Activated naive CD4-positive, alpha-beta T cell treated with anti-CD3 and anti-CD28 coated beads for 36 hours (primary cell): ENCODE measurements around the gene TRIM45. TPM values are rescaled to one million over a fixed set of nuclear protein-coding genes. Genes with fewer than 3 reads are reported as not detected.

Source experiments
- CTCF ChIA-PET: fragments of 350-600 bp; sonication (Branson Sonifier 250); formaldehyde crosslinking; loops from one replicate; lab custom pipeline; 2021; ENCODE audit warnings: antibody characterized with exemption; lab: Charles Lee
- DNase-seq: peaks from one replicate; pipeline ENCODE4 v3.0.0-alpha.2; 2020
- H3K27ac Mint-ChIP-seq: one replicate; pipeline ENCODE4 v1.8.0; 2021; ENCODE audit warnings: mild to moderate bottlenecking, mixed read lengths
- H3K27me3 Mint-ChIP-seq: one replicate; pipeline ENCODE4 v1.8.0; 2021; ENCODE audit warnings: low read depth, mixed read lengths
- H3K36me3 Mint-ChIP-seq: one replicate; pipeline ENCODE4 v1.8.0; 2021; ENCODE audit warnings: low read depth, mixed read lengths
- H3K4me1 Mint-ChIP-seq: one replicate; pipeline ENCODE4 v1.8.0; 2021; ENCODE audit warnings: low read depth, mixed read lengths
- H3K4me3 Mint-ChIP-seq: one replicate; pipeline ENCODE4 v1.8.0; 2021; ENCODE audit warnings: mild to moderate bottlenecking, moderate library complexity, mixed read lengths
- H3K9me3 Mint-ChIP-seq: one replicate; pipeline ENCODE4 v1.8.0; 2021; ENCODE audit warnings: mixed read lengths
- intact Hi-C: fragments of 100-400 bp; cut with micrococcal nuclease; formaldehyde crosslinking; loops from one replicate; pipeline ENCODE4 v1.15.1; 2023
- total RNA-seq, 2 experiments: library from RNA; stranded (reverse); gene quantifications; one replicate each; pipeline ENCODE4 v1.2.3, GENCODE V29; 2021

The TRIM45 gene
- total RNA-seq, 2 experiments from 2014 or later, result 0.17 TPM

DNA sequence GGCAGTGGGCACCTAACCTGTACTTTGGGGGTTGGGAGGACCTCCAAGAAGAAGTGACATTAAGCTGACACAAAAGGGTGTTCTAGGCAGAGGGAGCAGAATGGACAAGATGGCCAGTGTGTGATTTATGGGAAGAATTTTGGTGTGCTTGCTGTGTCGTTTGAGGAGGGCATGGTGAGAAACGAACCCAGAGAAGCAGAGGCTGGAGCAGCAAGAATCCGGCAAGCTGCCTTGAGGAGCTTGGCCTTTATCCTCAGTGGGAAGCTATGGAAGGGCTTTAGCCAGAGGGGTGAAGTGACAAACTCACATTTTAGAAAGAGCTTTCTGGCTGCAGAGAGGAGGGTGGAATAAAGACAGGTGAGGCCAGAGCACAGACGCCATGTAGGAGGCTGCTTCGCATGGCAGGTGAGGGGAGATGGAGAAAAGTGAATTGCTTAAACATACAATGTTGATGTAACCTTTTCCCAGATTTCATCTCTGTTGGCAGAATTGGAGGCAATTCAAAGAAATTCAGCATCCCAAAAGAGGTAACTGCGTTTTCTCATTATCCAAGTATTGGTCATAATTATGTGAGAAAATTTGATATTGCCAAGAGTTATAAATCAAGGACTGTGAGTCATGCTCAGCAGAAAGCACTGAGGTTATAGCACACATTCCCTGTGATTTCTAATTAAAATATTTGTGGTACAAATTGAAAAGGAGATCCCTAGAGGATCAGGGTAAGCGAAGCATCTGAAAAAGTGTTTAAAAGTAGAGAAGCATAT, 26.5 kb downstream of the TRIM45 start:
- intact Hi-C loops, result loop anchor here (1.0 kb wide), 3 partner anchors 18 to 33 kb away; no protein-coding TSS in a partner anchor
- no peaks in the 10 kb centered on the region for H3K27me3 Mint-ChIP-seq
- no peak overlapping the region for H3K4me3 Mint-ChIP-seq
- DNase-seq, result no peak
- H3K27ac Mint-ChIP-seq, result no peak overlapping the region
- CTCF ChIA-PET, result interaction anchor here (1.0 to 3.3 kb wide), 9 partner anchors 8 to 521 kb away, joined by 3 to 20 read pairs (median 12); partner anchors contain the start of gene TTF2
- peaks cover 20% of the 10 kb centered on the region for H3K4me1 Mint-ChIP-seq
- peaks cover 74% of the 10 kb centered on the region for H3K36me3 Mint-ChIP-seq
- H3K9me3 Mint-ChIP-seq, result no peaks in the 10 kb centered on the region

DNA sequence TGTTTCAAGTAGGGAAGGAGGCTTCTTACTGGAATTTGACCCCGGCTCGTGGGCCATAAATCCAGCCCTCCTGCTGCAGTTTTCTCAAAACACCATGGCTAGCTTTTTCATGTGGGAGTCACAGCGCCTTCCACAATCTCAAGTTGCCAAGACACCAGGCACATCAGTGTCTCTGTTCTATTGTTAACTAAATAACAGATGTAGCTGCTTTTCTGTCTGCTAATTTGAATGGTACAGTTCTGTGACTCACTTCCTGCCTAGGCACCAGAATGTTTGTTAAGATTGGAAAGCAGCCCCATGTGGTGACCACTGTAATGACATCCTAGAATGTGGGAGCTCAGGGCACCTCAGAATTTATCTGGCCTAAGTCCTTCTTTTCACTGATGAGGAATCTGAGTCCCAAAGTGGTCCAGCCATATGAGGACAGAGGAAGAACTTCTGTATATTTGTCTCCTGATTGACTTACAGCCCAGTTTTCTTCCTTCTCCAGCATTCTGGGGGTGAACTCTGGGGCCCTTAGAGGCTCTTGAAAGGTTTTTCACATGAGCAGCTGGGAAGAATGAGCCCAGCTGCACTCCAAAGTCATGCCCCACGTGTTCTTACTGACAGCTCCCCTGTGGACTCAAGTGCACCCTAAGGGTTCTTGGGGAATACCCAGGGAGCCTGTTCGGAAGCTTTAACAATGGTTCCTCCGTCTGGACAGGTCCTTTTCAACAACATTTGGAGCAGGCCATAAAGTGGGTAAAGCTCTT, 27.5 kb downstream of the TRIM45 start:
- intact Hi-C loops, result loop anchor here (1.0 kb wide), 4 partner anchors 11 to 32 kb away; no protein-coding TSS in a partner anchor

DNA sequence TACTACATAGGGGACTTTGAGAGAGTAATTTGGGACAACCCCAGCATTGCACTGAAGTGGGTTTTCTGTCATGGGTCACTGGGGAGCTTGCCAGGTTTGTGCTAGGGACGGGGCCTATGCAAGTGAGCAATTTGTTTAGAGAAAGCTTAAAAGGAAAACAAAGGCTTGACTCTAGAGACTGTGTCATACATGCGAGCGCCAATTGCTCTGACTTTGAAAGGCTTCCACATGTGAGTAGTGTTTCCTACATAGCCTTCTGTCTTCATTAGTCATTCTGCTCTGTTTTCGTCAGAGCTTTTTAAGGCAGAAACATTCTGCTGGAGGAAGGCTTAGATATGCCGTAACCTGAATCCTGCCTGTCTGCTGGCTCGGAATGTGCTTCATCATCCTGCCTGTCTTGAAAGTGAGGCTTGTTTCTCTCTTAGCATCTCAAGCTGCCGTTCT, 28.4 kb downstream of the TRIM45 start:
- H3K4me1 Mint-ChIP-seq, result peaks cover 20% of the 10 kb centered on the region
- peak; percentile 67 for DNase-seq
- intact Hi-C loops, result loop anchor here (1.0 kb wide), 1 partner anchor 10 kb away; no protein-coding TSS in a partner anchor

More for the DNA sequence above, 27.5 kb downstream of the TRIM45 start:
- H3K36me3 Mint-ChIP-seq, result peaks cover 70% of the 10 kb centered on the region
- no peak overlapping the region for H3K4me3 Mint-ChIP-seq
- CTCF ChIA-PET, result interaction anchor here (0.8 to 3.3 kb wide), 12 partner anchors 9 to 520 kb away, joined by 3 to 20 read pairs (median 8); partner anchors contain the start of gene TTF2
- no peak overlapping the region for H3K27ac Mint-ChIP-seq
- H3K4me1 Mint-ChIP-seq, result peaks cover 20% of the 10 kb centered on the region
- no peaks in the 10 kb centered on the region for H3K27me3 Mint-ChIP-seq
- H3K9me3 Mint-ChIP-seq, result no peaks in the 10 kb centered on the region
- peak; percentile 68 for DNase-seq

DNA sequence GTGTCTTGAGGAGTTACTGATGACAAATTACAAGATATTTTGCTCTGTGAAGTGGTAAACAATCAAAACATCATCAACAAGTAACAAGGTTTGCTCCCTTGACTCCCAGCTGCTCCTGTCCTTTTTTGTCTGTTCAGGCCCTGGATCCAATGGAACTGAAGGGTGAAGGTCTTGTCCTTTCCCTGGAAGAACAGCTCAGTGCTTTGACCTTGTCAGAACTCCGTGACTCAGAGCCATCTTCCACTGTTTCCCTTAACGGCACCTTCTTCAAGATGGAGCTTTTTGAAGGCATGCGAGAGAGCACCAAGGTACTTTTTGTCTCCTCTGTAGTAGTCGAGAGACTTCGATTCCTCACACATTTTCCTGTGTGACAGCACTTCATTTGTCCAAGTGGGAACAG, 29.0 kb downstream of the TRIM45 start:
- H3K27ac Mint-ChIP-seq, result no peak overlapping the region
- no peaks in the 10 kb centered on the region for H3K9me3 Mint-ChIP-seq
- CTCF ChIA-PET, result interaction anchor here (0.9 to 3.2 kb wide), 5 partner anchors 11 to 89 kb away, joined by 3 to 20 read pairs (median 12); partner anchors contain the start of gene TTF2
- peaks cover 68% of the 10 kb centered on the region for H3K36me3 Mint-ChIP-seq
- no peak for DNase-seq
- intact Hi-C loops, result no loop called here
- peaks cover 20% of the 10 kb centered on the region for H3K4me1 Mint-ChIP-seq
- H3K27me3 Mint-ChIP-seq, result no peaks in the 10 kb centered on the region
- H3K4me3 Mint-ChIP-seq, result no peak overlapping the region

More for the DNA sequence above, 28.4 kb downstream of the TRIM45 start:
- CTCF ChIA-PET, result interaction anchor here (0.8 to 3.3 kb wide), 9 partner anchors 11 to 368 kb away, joined by 3 to 20 read pairs (median 12); partner anchors contain the start of gene TTF2
- peaks cover 71% of the 10 kb centered on the region for H3K36me3 Mint-ChIP-seq
- no peak overlapping the region for H3K4me3 Mint-ChIP-seq
- H3K9me3 Mint-ChIP-seq, result no peaks in the 10 kb centered on the region
- no peaks in the 10 kb centered on the region for H3K27me3 Mint-ChIP-seq
- no peak overlapping the region for H3K27ac Mint-ChIP-seq

DNA sequence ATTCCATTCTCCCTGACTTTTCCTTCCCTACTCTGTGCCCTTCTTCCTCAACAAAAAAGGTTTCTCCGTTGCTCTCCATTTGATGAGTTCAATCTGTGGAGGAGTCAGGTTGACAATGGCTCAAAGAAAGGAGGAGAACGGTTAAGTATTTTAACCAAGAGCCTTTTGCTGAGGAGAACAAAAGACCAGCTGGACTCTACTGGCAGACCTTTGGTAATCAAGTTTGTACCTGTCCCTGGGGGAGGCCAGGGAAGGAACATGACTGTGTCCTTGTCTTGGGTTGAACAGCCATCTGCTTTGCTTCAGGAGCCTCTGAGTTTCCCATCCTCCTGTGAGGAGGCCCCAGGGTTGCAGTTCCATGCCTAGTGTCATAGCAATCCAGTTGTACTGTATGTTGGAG, 31.6 kb downstream of the TRIM45 start:
- H3K9me3 Mint-ChIP-seq, result no peaks in the 10 kb centered on the region
- DNase-seq, result no peak
- H3K27me3 Mint-ChIP-seq, result no peaks in the 10 kb centered on the region
- H3K4me3 Mint-ChIP-seq, result no peak overlapping the region
- peaks cover 58% of the 10 kb centered on the region for H3K36me3 Mint-ChIP-seq
- intact Hi-C loops, result no loop called here
- CTCF ChIA-PET, result interaction anchor here (0.8 to 1.0 kb wide), 2 partner anchors 13 to 22 kb away, joined by 3 read pairs; no protein-coding TSS in a partner anchor
- H3K4me1 Mint-ChIP-seq, result peaks cover 20% of the 10 kb centered on the region
- H3K27ac Mint-ChIP-seq, result no peak overlapping the region

DNA sequence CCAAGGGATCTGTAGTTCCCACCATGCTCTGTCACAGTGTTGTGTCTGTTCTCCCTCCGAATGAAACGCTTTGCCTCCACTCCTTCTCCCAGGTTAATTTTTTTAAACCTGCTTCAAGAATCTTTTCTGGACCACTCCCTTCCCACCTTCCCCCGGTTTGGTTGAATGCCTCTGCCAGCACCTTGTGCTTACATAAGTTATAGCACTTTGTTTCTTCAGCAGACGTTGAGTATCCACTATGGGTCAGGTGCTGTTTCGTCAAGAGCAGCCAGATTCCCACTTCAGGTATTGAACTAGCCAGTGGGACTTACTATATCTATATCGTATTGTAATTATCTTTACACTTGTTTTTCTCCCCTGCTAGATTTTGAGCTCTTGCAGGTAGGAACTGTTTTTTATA, 33.9 kb downstream of the TRIM45 start:
- Mint-ChIP-seq H3K4me1 (peaks cover 23% of the 10 kb centered on the region), H3K9me3 (no peaks in the 10 kb centered on the region), H3K27me3 (no peaks in the 10 kb centered on the region), H3K27ac (no peak overlapping the region), H3K4me3 (no peak overlapping the region), H3K36me3 (peaks cover 58% of the 10 kb centered on the region)
- intact Hi-C loops, result no loop called here
- CTCF ChIA-PET, result interaction anchor here (1.8 kb wide), 1 partner anchor 16 kb away, joined by 3 read pairs; no protein-coding TSS in a partner anchor
- no peak for DNase-seq

DNA sequence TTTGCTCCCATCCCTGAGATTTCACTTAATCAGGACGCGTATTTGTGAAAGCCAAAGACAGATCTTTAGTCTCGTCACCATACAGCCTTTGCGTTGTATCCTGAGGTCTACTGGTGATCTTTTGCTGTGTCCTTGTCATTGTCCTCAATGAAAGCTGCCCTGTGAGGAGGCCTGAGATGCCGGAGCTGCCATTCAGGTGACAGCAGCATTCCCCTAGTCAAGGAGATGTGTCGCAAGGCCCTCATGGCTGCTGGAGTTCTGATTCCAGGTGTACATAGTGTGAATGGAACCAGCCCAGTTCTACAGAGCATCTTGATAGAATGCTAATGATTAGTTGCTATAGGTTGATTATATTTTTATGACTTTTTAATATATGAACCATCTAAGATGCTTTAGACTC, 37.3 kb downstream of the TRIM45 start:
- Mint-ChIP-seq H3K4me3 (no peak overlapping the region), H3K9me3 (no peaks in the 10 kb centered on the region), H3K4me1 (peaks cover 30% of the 10 kb centered on the region), H3K27me3 (no peaks in the 10 kb centered on the region), H3K36me3 (peaks cover 62% of the 10 kb centered on the region), H3K27ac (no peak overlapping the region)
- no peak for DNase-seq
- CTCF ChIA-PET, result no interaction called here
- intact Hi-C loops, result loop anchor here (5.0 kb wide), 1 partner anchor 653 kb away; no protein-coding TSS in a partner anchor

DNA sequence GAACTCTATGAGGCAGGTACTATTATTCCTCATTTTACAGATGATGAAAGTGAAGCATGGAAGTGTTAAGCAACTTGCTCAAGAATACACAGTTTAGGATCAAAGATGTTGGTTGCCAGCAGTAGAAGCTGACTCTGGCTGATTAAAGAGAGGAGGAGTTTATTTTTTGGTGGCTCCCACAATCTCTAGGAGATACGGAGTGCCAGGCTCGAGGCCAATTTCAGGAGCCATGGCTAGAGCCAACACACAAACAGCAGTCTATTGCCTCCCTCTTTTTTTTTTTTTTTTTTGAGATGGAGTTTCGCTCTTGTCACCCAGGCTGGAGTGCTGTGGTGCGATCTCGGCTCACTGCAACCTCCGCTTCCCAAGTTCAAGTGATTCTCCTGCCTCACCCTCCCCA, 41.8 kb downstream of the TRIM45 start:
- no peak for DNase-seq
- H3K36me3 Mint-ChIP-seq, result peaks cover 85% of the 10 kb centered on the region
- no peak overlapping the region for H3K4me3 Mint-ChIP-seq
- CTCF ChIA-PET, result interaction anchor here (3.9 kb wide), 1 partner anchor 14 kb away, joined by 20 read pairs; no protein-coding TSS in a partner anchor
- intact Hi-C loops, result loop anchor here (5.0 kb wide), 4 partner anchors 288 to 702 kb away; partner anchors contain the start of gene MAN1A2
- no peak overlapping the region for H3K27ac Mint-ChIP-seq
- H3K27me3 Mint-ChIP-seq, result no peaks in the 10 kb centered on the region
- H3K9me3 Mint-ChIP-seq, result no peaks in the 10 kb centered on the region
- H3K4me1 Mint-ChIP-seq, result peaks cover 59% of the 10 kb centered on the region

DNA sequence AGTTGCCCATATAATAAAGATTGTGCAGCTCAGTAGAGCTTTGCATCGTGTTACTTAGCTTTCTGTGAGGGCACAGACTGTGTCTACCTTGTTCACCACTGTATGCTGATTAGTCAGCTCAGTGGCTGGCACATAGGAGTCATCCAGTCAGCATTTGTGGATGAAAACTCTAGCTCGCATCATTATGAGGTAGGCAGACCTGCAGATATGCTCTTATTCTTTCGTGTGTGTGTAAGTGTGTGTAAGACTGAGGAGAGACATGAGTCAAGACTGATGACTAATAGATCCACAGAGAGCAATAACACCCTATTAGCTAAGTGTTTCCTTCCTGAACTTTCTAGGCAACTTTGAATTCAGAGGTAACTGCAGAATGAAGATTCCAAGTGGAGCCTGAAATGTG, 44.3 kb downstream of the TRIM45 start:
- H3K4me3 Mint-ChIP-seq, result no peak overlapping the region
- peak; percentile 79 for DNase-seq
- H3K27ac Mint-ChIP-seq, result peak overlapping the region; percentile 76
- peaks cover 78% of the 10 kb centered on the region for H3K36me3 Mint-ChIP-seq
- no peaks in the 10 kb centered on the region for H3K9me3 Mint-ChIP-seq
- peaks cover 38% of the 10 kb centered on the region for H3K4me1 Mint-ChIP-seq
- intact Hi-C loops, result loop anchor here (1.0 to 5.0 kb wide), 6 partner anchors 15 to 700 kb away; partner anchors contain the start of gene MAN1A2
- CTCF ChIA-PET, result interaction anchor here (0.6 to 1.8 kb wide), 6 partner anchors 9 to 45 kb away, joined by 3 to 9 read pairs (median 3); no protein-coding TSS in a partner anchor
- no peaks in the 10 kb centered on the region for H3K27me3 Mint-ChIP-seq

DNA sequence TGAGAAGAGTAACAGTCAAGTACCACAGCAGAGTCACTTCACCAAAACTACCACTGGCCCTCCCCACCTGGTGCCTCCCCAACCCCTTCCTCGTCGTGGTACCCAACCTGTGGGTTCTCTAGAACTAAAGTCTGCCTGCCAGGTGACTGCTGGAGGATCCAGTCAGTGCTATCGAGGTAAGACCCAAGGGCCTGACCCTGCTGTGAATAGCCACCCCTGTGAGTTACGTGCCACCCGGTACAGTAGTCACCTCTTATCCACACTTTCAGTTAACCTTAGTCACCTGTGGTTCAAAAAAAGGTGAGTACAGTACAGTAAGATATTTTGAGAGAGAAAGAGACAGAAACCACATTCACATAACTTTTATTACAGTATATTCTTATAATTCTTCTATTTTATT, 44.9 kb downstream of the TRIM45 start:
- peak; percentile 18 for DNase-seq
- CTCF ChIA-PET, result interaction anchor here (1.2 to 1.8 kb wide), 2 partner anchors 17 to 46 kb away, joined by 4 to 9 read pairs; no protein-coding TSS in a partner anchor
- Mint-ChIP-seq H3K27ac (peak overlapping the region; percentile 74), H3K9me3 (no peaks in the 10 kb centered on the region), H3K36me3 (peaks cover 76% of the 10 kb centered on the region), H3K4me1 (peaks cover 33% of the 10 kb centered on the region), H3K27me3 (no peaks in the 10 kb centered on the region), H3K4me3 (no peak overlapping the region)
- intact Hi-C loops, result loop anchor here (1.0 to 5.0 kb wide), 6 partner anchors 14 to 699 kb away; partner anchors contain the start of gene MAN1A2

DNA sequence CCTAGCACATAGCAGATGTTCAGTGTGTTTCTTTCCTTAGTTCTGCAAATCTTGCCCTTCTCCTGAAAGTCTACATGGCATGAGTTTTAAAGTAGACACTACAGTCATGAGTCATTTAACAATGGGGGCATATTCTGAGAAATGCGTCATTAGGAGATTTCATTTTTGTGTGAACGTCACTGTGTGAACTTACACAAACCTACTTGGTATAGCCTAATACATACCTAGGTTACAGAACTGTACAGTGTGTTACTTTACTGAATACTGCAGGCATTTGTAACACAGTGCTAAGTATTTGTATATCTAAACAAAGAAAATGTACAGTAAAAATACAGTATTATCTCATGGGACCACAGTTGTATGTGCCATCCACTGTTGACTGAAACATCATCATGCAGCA, 51.4 kb downstream of the TRIM45 start:
- Mint-ChIP-seq H3K9me3 (no peaks in the 10 kb centered on the region), H3K36me3 (peaks cover 51% of the 10 kb centered on the region), H3K4me3 (no peak overlapping the region), H3K27ac (no peak overlapping the region), H3K4me1 (peaks cover 33% of the 10 kb centered on the region), H3K27me3 (no peaks in the 10 kb centered on the region)
- DNase-seq, result no peak
- CTCF ChIA-PET, result interaction anchor here (1.4 to 3.2 kb wide), 3 partner anchors 9 to 59 kb away, joined by 4 to 17 read pairs (median 16); no protein-coding TSS in a partner anchor
- intact Hi-C loops, result no loop called here
